Measurements from ENCODE around the gene ORMDL2.
"Not testable (repeated sequence)": the region's sequence is repeated elsewhere in the genome, so short reads cannot be mapped to it uniquely, and the experiment has no call there.

Gene ORMDL2

DNA sequence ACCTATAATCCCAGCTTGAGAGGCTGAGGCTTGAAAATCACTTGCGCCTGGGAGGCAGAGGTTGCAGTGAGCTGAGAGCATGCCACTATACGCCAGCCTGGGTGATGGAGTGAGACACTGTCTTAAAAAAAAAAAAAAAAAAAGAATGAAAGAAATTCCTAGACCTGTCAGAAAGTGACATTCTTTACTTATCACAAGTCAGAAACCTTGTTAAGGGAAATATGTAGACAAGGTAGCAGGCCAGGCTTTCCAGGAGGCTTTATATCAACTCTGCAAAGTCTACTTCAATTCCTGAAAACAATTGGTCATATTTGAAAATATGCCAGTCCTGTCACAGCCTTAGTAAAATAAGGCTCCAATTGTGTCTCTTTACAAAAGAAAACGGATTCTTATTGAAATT, 44.0 kb downstream of the ORMDL2 start:
- DNase-seq: no peak

DNA sequence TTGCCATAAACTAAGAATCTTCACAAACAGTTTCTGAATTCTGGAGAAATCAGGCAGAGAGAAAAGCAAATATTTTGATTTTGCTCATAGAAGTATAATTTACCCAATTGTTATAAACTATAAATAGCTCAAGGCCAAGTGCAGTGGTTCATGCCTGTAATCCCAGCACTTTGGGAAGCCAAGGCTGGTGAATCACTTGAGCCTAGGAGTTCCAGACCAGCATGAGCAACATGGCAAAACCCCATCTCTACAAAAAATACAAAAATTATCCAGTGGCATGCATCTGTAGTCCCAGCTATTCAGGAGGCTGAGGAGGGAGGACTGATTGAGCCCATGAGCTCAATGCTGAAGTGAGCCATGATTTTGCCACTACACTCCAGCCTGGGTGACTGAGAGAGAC, 44.4 kb downstream of the ORMDL2 start:
- DNase-seq: no peak

DNA sequence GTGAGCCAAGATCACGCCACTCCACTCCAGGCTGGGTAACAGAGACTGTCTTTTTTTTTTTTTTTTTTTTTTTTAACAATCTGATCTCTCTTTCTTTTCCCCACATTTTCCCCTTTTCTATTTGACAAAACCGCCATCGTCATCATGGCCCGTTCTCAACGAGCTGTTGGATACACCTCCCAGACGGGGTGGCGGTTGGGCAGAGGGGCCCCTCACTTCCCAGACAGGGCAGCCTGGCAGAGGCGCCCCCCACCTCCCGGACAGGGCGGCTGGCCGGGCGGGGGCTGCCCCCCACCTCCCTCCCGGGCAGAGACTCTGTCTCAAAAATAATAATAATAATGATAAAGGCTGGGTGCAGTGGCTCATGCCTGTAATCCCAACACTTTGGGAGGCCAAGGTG, 45.1 kb downstream of the ORMDL2 start:
- DNase-seq: not testable (repeated sequence)

DNA sequence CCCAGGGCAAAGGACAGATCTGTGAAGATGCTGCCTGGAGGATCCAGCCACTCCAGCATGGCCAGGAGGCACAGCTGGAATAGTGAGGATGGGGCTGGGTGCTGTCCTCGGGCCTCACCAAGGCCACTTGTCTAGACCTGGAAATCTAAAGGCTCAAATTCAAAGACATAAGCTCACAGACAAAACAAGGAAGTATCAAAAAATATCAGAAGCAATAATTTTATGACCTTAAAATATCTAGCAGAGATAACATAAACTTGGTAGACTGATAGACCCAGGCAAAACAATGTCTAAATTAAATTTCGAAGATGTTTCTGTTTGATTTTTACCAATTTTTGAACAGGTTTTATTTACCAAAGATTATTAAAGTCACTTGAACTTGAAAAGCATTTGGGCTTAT, 47.5 kb downstream of the ORMDL2 start:
- no peak for DNase-seq

DNA sequence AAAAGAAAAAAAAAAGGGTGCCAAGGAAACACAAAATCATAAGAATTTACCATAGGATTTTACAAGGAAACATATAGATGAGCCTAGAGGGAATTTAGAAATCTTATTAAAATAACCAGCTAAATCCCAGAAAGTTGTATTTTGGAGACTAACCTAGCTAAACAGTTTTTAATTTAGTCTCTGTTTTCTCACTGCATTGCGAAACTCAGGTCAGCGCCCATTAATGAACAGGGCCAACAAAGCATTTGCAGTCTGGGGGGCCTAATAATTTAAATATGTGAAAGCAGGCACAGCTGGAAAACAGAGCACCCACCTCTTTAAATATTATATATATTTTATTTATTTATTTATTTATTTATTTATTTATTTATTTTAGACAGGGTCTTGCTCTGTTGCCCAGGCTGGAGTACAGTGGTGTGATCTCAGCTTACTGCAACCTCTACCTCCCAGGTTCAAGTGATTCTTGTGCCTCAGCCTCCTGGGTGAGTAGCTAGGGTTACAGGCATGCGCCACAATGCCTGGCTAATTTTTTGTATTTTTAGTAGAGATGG, 48.7 kb downstream of the ORMDL2 start:
- not testable (repeated sequence) for DNase-seq
